Activated CD8-positive, alpha-beta T cell treated with anti-CD3 and anti-CD28 coated beads, Interleukin-2, amount 10 ng/mL, durations not matched to agents 7 days and 5 days (primary cell): ENCODE data around the gene TOP1. TPM values are rescaled to one million over a fixed set of nuclear protein-coding genes. Genes with fewer than 3 reads are reported as not detected.

Source experiments
- ATAC-seq: fragments of 150-1000 bp; cut with Tn5 transposase; one replicate; pipeline ENCODE4 v1.10.0; 2021; ENCODE audit warnings: moderate library complexity
- CTCF ChIA-PET: fragments of 350-600 bp; sonication (Branson Sonifier 250); formaldehyde crosslinking; loops from one replicate; lab custom pipeline; 2021; ENCODE audit warnings: antibody characterized with exemption; lab: Charles Lee
- POLR2A ChIA-PET: fragments of 350-600 bp; sonication (Branson Sonifier 250); formaldehyde crosslinking; loops from one replicate; lab custom pipeline; 2021; ENCODE audit warnings: antibody characterized with exemption; lab: Charles Lee
- DNase-seq: peaks from one replicate; pipeline ENCODE4 v3.0.0-alpha.2; 2020
- H3K27ac Mint-ChIP-seq: one replicate; pipeline ENCODE4 v1.8.0; 2021; ENCODE audit warnings: mild to moderate bottlenecking, mixed read lengths
- H3K27me3 Mint-ChIP-seq: one replicate; pipeline ENCODE4 v1.8.0; 2021; ENCODE audit warnings: low read depth, mixed read lengths
- H3K36me3 Mint-ChIP-seq: one replicate; pipeline ENCODE4 v1.8.0; 2021; ENCODE audit warnings: low read depth, mixed read lengths
- H3K4me1 Mint-ChIP-seq: one replicate; pipeline ENCODE4 v1.8.0; 2021; ENCODE audit warnings: low read depth, mixed read lengths
- H3K4me3 Mint-ChIP-seq: one replicate; pipeline ENCODE4 v1.8.0; 2021; ENCODE audit warnings: mild to moderate bottlenecking, mixed read lengths
- H3K9me3 Mint-ChIP-seq: one replicate; pipeline ENCODE4 v1.8.0; 2022; ENCODE audit warnings: mixed read lengths; ENCODE audit not compliant: insufficient read depth
- total RNA-seq, 2 experiments: library from RNA; stranded (reverse); gene quantifications; one replicate each; pipeline ENCODE4 v1.2.3, GENCODE V29; 2021

The TOP1 gene
- total RNA-seq, 2 experiments from 2014 or later = 89.1 to 91.5 TPM

- H3K27ac Mint-ChIP-seq = peak overlapping the region; percentile 80
- POLR2A ChIA-PET = interaction anchor here (15.3 kb wide), 1 partner anchor 8 kb away, joined by 343 read pairs; no protein-coding TSS in a partner anchor
- peaks cover 82% of the 10 kb centered on the region for H3K36me3 Mint-ChIP-seq
- DNase-seq = no peak
- H3K4me3 Mint-ChIP-seq = peak overlapping the region; percentile 26
- H3K27me3 Mint-ChIP-seq = no peaks in the 10 kb centered on the region
- no peak for ATAC-seq
- peaks cover 99% of the 10 kb centered on the region for H3K4me1 Mint-ChIP-seq
- no peaks in the 10 kb centered on the region for H3K9me3 Mint-ChIP-seq
- CTCF ChIA-PET = interaction anchor here (1.1 to 16.0 kb wide), 5 partner anchors 7 to 192 kb away, joined by 4 to 347 read pairs (median 5); partner anchors contain the start of gene LPIN3
These were observed 119.2 kb downstream of the TOP1 start for GRCh38 chr20:41147767-41148191.

GRCh38 chr20:41148942-41149341, 120.3 kb downstream of the TOP1 start:
- Mint-ChIP-seq H3K4me1 (peaks cover 94% of the 10 kb centered on the region), H3K36me3 (peaks cover 80% of the 10 kb centered on the region), H3K9me3 (no peaks in the 10 kb centered on the region), H3K27ac (peak overlapping the region; percentile 81), H3K27me3 (no peaks in the 10 kb centered on the region), H3K4me3 (no peak overlapping the region)
- POLR2A ChIA-PET = interaction anchor here (1.0 to 12.6 kb wide), 3 partner anchors 8 to 93 kb away, joined by 3 to 343 read pairs (median 5); partner anchors contain the start of gene PLCG1
- DNase-seq (no peak), ATAC-seq (no peak)
- CTCF ChIA-PET = interaction anchor here (0.6 to 13.3 kb wide), 4 partner anchors 9 to 53 kb away, joined by 3 to 347 read pairs (median 7); partner anchors contain the start of gene PLCG1

DNA sequence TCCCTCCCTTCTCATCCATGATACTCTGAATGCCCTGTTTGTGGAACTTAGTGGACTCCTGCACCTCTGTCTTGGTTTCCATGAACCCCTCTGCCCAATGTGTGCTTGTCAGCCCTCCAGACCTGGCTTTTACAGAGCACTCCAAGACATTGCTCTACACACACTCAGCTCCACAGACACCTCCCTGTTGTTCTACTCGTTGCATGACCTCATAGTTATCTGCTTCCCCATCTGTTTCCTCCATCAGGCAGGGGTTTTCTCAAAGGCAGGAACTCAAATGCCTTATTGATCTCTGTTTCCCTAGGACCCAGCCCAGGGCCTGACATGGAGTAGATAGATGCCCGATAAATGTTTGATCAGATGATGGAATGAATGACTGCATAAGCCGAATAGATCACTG, 122.0 kb downstream of the TOP1 start:
- ChIA-PET POLR2A (interaction anchor here (12.6 kb wide), 1 partner anchor 10 kb away, joined by 343 read pairs; the partner anchor contains the start of gene PLCG1), CTCF (interaction anchor here (0.7 to 13.3 kb wide), 3 partner anchors 11 to 189 kb away, joined by 3 to 347 read pairs (median 3); partner anchors contain the start of gene PLCG1)
- Mint-ChIP-seq H3K9me3 (no peaks in the 10 kb centered on the region), H3K4me1 (peaks cover 94% of the 10 kb centered on the region), H3K36me3 (peaks cover 81% of the 10 kb centered on the region), H3K27ac (peak overlapping the region; percentile 88), H3K4me3 (peak overlapping the region; percentile 51), H3K27me3 (no peaks in the 10 kb centered on the region)
- ATAC-seq = peak; percentile 65
- no peak for DNase-seq

- ATAC-seq = peak; percentile 4
- ChIA-PET CTCF (interaction anchor here (1.5 to 13.3 kb wide), 2 partner anchors 11 to 19 kb away, joined by 3 to 347 read pairs; partner anchors contain the start of gene PLCG1), POLR2A (interaction anchor here (0.7 to 12.6 kb wide), 2 partner anchors 11 to 462 kb away, joined by 3 to 343 read pairs; partner anchors contain the start of gene PLCG1)
- H3K4me3 Mint-ChIP-seq = peak overlapping the region; percentile 51
- H3K4me1 Mint-ChIP-seq = peaks cover 94% of the 10 kb centered on the region
- H3K36me3 Mint-ChIP-seq = peaks cover 79% of the 10 kb centered on the region
- no peak for DNase-seq
- H3K27ac Mint-ChIP-seq = peak overlapping the region; percentile 88
- no peaks in the 10 kb centered on the region for H3K27me3 Mint-ChIP-seq
- H3K9me3 Mint-ChIP-seq = no peaks in the 10 kb centered on the region
These were observed 122.7 kb downstream of the TOP1 start for GRCh38 chr20:41151134-41151869.

DNA sequence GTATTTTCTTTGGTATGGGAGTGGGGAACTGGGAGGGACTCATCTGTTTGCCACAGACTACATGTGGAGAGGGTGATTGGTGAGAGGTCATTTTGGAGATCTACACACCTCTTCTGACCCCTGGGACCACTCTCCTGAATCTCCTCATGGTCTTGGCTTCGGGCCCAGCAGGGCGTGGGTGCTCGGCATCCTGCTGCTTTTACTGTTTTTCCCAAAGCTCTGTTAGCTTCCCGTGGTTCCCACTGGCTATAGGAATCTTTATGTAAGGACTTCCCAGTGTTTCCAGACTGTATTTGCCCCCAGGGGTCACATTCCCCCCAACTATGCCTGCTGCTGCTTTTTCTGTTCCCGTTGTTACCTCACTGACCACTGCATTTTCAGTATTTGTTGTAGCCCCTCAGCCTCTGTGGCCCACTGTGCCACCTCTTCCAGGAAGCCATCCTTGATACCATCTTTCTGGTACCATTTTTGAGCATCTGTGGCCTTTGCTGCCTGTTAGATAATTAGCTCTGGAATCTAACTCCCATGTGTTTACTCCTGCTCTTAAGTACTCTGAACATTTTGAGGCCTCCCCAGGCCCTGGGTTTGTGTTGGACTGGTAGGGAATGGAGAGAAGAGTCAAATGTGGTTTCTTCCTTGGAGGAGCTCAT, 123.6 kb downstream of the TOP1 start:
- Mint-ChIP-seq H3K27me3 (no peaks in the 10 kb centered on the region), H3K4me1 (peaks cover 94% of the 10 kb centered on the region), H3K9me3 (no peaks in the 10 kb centered on the region), H3K27ac (peak overlapping the region; percentile 85), H3K36me3 (peaks cover 74% of the 10 kb centered on the region), H3K4me3 (peak overlapping the region; percentile 44)
- DNase-seq (no peak), ATAC-seq (no peak)
- ChIA-PET POLR2A (interaction anchor here (0.7 to 12.6 kb wide), 3 partner anchors 12 to 463 kb away, joined by 3 to 343 read pairs (median 3); partner anchors contain the start of gene PLCG1), CTCF (interaction anchor here (0.7 to 13.3 kb wide), 4 partner anchors 12 to 162 kb away, joined by 3 to 347 read pairs (median 3); partner anchors contain the start of gene PLCG1)

DNA sequence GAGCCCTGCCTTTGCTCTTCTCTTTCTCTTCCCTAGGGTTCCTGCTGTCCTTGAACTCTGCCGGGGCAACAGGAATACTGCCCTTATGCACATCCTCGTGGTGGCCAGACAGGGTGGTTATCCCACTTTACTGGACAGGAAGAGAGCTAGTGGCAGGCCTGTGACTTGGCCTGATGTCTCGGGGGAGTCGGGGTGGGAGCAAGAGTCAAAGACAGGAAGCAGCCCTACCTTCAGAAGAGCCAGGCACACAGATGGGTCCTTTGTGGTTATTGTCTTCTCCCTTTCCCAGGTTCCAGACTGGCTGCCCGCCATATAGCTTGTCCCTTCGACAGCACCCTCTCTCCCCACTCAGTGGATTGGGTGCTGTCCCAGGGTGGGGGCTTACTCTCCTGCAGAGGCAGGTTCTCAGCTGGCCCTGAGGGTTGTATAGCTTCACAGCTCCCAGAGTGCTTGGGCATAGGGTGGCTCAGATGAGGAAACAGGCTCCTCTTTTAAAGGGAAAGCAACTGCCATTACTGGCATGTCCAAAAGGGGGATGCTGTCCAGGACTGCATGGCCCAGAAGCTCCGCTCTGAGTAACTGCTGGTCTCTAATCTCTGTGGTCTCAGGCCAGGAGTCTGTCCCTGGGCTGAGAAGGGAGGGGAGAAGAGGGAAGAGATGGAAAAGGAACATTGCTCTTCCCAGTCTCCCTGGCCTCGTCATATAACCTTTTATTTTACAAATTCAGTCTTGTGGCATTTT, 126.0 kb downstream of the TOP1 start:
- ATAC-seq (no peak), DNase-seq (no peak)
- peaks cover 77% of the 10 kb centered on the region for H3K36me3 Mint-ChIP-seq
- ChIA-PET POLR2A (interaction anchor here (12.6 kb wide), 1 partner anchor 14 kb away, joined by 343 read pairs; the partner anchor contains the start of gene PLCG1), CTCF (interaction anchor here (0.7 to 13.3 kb wide), 6 partner anchors 15 to 188 kb away, joined by 3 to 347 read pairs (median 4); partner anchors contain the start of gene PLCG1)
- peak overlapping the region; percentile 100 for H3K27ac Mint-ChIP-seq
- no peaks in the 10 kb centered on the region for H3K27me3 Mint-ChIP-seq
- peaks cover 94% of the 10 kb centered on the region for H3K4me1 Mint-ChIP-seq
- peak overlapping the region; percentile 61 for H3K4me3 Mint-ChIP-seq
- H3K9me3 Mint-ChIP-seq = no peaks in the 10 kb centered on the region

DNA sequence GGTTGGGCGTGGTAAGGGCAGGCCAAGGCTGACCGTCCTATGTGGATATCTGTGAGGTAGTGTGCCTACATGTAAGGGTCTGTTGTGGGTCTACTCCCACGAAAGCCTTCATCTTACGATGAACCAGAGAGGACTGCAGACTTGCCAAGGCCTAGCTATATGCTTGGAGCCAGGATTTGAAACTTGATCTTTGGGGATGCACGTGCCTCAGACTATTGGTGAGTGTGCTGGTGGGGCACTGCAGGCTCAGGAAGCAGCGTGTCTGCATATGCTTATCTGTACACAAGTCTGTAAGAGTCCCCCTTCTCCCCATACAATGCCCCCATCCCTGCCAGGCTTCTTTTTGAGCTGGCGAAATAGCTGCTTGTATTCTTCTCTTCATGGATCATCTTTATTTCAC, 126.6 kb downstream of the TOP1 start:
- Mint-ChIP-seq H3K4me3 (peak overlapping the region; percentile 89), H3K9me3 (no peaks in the 10 kb centered on the region), H3K27ac (peak overlapping the region; percentile 100)

DNA sequence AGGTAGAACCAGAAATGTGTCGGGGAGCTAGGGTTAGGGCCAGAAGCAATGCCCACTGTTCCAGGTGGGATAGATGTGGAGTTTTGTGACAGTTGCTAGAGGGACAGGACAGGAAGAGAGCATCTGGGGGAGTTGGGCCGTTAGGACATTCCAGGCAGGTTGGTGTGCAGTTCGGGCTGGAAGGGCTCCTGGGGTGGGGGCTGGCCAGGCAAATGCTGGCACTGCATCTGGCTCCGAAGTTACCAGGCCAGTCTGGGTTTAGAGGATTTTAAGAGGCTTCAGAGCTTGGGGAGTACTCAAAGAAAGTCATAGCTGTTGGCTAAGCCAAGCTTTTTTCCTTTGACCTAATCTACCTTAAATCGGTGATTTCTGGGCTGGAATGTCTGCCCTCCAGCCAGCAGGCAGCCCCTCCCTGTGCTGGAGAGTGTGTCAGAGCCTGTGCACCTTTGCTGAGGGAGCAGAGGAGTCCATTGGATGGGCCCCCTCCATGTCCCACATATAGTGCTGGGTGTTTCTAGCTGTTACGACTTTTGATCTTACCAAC, 129.5 kb downstream of the TOP1 start:
- H3K27me3 Mint-ChIP-seq = no peaks in the 10 kb centered on the region
- POLR2A ChIA-PET = interaction anchor here (1.0 to 12.6 kb wide), 7 partner anchors 9 to 171 kb away, joined by 3 to 343 read pairs (median 7); partner anchors contain the start of gene PLCG1
- peak overlapping the region; percentile 100 for H3K27ac Mint-ChIP-seq
- no peaks in the 10 kb centered on the region for H3K9me3 Mint-ChIP-seq
- peaks cover 82% of the 10 kb centered on the region for H3K36me3 Mint-ChIP-seq
- peak overlapping the region; percentile 89 for H3K4me3 Mint-ChIP-seq
- peaks cover 90% of the 10 kb centered on the region for H3K4me1 Mint-ChIP-seq
- CTCF ChIA-PET = interaction anchor here (0.6 to 13.3 kb wide), 13 partner anchors 9 to 477 kb away, joined by 3 to 347 read pairs (median 7); partner anchors contain the start of genes LPIN3 and PLCG1
- ATAC-seq (no peak), DNase-seq (no peak)

More for the DNA sequence above, 126.6 kb downstream of the TOP1 start:
- Mint-ChIP-seq H3K27me3 (no peaks in the 10 kb centered on the region), H3K4me1 (peaks cover 96% of the 10 kb centered on the region), H3K36me3 (peaks cover 82% of the 10 kb centered on the region)
- ATAC-seq (no peak), DNase-seq (no peak)
- CTCF ChIA-PET = interaction anchor here (0.7 to 13.3 kb wide), 7 partner anchors 15 to 189 kb away, joined by 3 to 347 read pairs (median 3); partner anchors contain the start of gene PLCG1
- POLR2A ChIA-PET = interaction anchor here (12.6 kb wide), 1 partner anchor 15 kb away, joined by 343 read pairs; the partner anchor contains the start of gene PLCG1

DNA sequence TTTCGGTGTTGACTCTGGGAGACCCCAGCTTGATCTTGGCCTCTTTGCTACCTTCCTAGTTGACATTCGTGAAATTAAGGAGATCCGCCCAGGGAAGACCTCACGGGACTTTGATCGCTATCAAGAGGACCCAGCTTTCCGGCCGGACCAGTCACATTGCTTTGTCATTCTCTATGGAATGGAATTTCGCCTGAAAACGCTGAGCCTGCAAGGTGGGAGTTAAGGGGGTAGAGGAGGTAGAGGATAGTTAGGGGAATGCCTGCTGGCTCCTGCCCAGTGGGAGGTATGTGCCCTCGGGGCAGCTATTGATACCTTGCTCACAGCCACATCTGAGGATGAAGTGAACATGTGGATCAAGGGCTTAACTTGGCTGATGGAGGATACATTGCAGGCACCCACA, 130.9 kb downstream of the TOP1 start:
- ChIA-PET POLR2A (interaction anchor here (12.6 kb wide), 1 partner anchor 19 kb away, joined by 343 read pairs; the partner anchor contains the start of gene PLCG1), CTCF (interaction anchor here (1.2 to 13.3 kb wide), 4 partner anchors 11 to 180 kb away, joined by 3 to 347 read pairs (median 45); partner anchors contain the start of gene PLCG1)
- H3K9me3 Mint-ChIP-seq = no peaks in the 10 kb centered on the region
- H3K36me3 Mint-ChIP-seq = peaks cover 88% of the 10 kb centered on the region
- no peak for ATAC-seq
- no peak for DNase-seq
- no peak overlapping the region for H3K4me3 Mint-ChIP-seq
- H3K4me1 Mint-ChIP-seq = peaks cover 93% of the 10 kb centered on the region
- H3K27me3 Mint-ChIP-seq = no peaks in the 10 kb centered on the region
- H3K27ac Mint-ChIP-seq = peak overlapping the region; percentile 100

GRCh38 chr20:41160686-41161085, 132.1 kb downstream of the TOP1 start:
- Mint-ChIP-seq H3K4me3 (no peak overlapping the region), H3K27me3 (no peaks in the 10 kb centered on the region), H3K27ac (peak overlapping the region; percentile 70), H3K4me1 (peaks cover 92% of the 10 kb centered on the region), H3K9me3 (no peaks in the 10 kb centered on the region), H3K36me3 (peaks cover 87% of the 10 kb centered on the region)
- CTCF ChIA-PET = interaction anchor here (1.0 to 13.3 kb wide), 4 partner anchors 10 to 179 kb away, joined by 3 to 347 read pairs (median 40); partner anchors contain the start of gene PLCG1
- POLR2A ChIA-PET = interaction anchor here (12.6 kb wide), 1 partner anchor 20 kb away, joined by 343 read pairs; the partner anchor contains the start of gene PLCG1
- DNase-seq = no peak
- ATAC-seq = no peak
